HUES48 (cell line): ENCODE measurements around the gene FGA.

Experiments
- H3K27ac ChIP-seq: one replicate; pipeline ENCODE4 v1.7.0; 2013; ENCODE audit warnings: low read depth, low read length, inconsistent platforms
- H3K27me3 ChIP-seq: 2 replicates; pipeline ENCODE4 v1.6.1; 2013; ENCODE audit warnings: mild to moderate bottlenecking, low read length; ENCODE audit not compliant: control insufficient read depth, insufficient read depth
- H3K36me3 ChIP-seq: 2 replicates; pipeline ENCODE4 v1.6.1; 2013; ENCODE audit warnings: low read length; ENCODE audit not compliant: control insufficient read depth, insufficient read depth
- H3K4me1 ChIP-seq: 2 replicates; pipeline ENCODE4 v1.6.1; 2013; ENCODE audit warnings: mild to moderate bottlenecking, low read length; ENCODE audit not compliant: control insufficient read depth, insufficient read depth
- H3K4me3 ChIP-seq: 2 replicates; pipeline ENCODE4 v1.5.1; 2013; ENCODE audit warnings: mild to moderate bottlenecking, low read depth, low read length
- H3K9ac ChIP-seq: 2 replicates; pipeline ENCODE4 v1.6.1; 2013; ENCODE audit warnings: mild to moderate bottlenecking, low read depth, low read length, moderate library complexity
- H3K9me3 ChIP-seq: 2 replicates; pipeline ENCODE4 v1.6.1; 2013; ENCODE audit warnings: low read length; ENCODE audit not compliant: control insufficient read depth, insufficient read depth

Gene FGA

DNA sequence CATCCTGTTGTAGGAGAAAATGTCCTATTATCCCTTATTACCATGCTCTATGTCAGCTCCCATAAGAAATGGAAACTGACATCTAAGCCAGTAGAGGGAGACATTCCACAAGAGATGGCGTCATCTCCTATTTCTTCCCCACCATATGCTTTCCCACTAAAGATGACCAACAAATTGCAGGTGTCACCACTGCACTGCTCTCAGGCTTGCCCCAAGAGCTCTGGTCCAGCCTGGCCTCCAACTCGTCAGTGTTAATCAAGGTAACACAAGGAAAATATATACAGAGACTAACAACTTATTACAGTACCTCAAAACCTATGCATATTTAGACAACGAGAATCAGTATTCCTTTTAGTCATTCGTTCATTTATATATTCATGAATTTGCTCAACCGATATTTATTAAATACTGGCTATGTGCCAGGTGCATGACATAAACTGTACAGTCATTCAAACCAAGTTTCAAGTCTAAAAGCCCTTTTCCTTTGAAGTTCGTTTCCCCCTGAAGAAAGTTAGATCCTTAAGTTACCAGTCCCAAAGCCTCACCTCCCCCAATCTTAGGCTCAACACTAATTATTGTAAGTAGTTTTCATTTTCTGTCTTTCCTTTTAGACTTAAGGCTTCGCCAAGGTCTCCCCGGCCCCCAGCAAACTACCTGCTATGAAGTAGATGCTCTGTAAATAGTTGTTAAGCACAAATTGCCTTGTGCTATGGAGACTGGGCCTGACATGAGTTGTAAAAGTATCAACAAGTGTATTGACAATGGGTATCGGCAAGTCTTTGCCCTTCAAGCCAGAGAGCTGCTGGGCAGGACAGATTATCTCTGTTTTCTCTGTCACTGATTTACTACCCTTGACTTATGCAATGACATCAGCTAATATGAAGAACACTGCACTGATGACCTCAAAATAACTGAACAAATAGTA is 30.8 kb downstream of the FGA start:
- no peaks in the 10 kb centered on the region for H3K27me3 ChIP-seq
- H3K9me3 ChIP-seq, result no peaks in the 10 kb centered on the region
- no peaks in the 10 kb centered on the region for H3K36me3 ChIP-seq
- no peaks in the 10 kb centered on the region for H3K4me1 ChIP-seq
- no peak overlapping the region for H3K9ac ChIP-seq
- no peak overlapping the region for H3K27ac ChIP-seq
- H3K4me3 ChIP-seq, result no peak overlapping the region

DNA sequence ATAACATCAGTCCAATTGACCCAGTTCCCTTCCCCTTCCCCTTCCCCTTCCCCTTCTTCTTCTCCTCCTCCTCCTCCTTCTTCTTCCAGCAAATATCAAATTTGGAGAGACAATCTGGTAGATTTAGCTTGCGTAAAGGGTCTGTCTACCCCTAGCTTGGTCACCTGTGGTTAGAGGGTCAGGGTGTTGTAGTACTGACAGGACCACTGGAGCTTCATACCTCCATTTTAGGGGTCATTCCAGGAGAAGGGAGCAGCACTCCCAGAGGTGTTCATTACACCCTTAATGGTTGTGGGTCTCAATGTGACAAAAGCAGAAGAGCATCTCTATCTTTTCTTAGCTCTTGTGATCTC is 31.4 kb downstream of the FGA start:
- Histone ChIP-seq H3K9me3 (no peaks in the 10 kb centered on the region), H3K27ac (no peak overlapping the region), H3K27me3 (no peaks in the 10 kb centered on the region), H3K4me3 (no peak overlapping the region), H3K9ac (no peak overlapping the region), H3K4me1 (no peaks in the 10 kb centered on the region), H3K36me3 (no peaks in the 10 kb centered on the region)

DNA sequence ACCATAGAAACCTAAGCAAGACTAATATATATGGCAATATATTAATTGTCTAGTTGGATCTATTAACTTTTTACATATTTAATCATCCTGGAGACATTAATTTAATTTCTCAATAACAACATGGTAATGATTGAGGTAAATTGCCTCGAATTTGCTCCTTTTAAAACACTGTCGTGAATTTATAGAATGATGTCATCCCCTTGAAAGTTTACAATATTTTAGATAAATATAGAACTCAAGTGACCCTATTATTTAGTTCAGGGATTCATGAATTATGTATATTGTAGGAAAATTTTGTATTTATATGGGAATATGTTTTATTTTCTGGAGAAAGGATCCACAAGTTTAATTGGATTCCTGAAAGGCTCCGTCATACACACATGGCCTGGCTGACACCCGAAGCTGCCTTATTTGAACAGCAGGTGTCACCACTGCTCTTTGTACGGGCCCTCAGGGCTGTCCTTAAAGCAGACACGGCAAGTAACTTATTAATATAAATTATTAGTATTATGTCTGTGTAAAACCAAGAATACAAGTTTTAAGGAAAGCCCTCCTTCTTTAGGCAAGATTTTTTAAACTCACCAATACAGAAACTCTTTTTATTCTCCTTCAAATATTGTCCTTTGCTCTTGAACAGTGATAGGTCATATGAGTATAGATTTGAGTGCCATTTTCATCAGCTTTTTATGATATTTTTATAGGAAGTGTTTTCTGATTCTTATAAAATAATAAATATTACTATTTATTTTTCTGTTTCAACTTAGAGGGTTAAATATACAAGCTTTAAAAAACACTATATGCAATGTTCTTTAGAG is 38.5 kb downstream of the FGA start:
- Histone ChIP-seq H3K9ac (no peak overlapping the region), H3K36me3 (peaks cover 14% of the 10 kb centered on the region), H3K4me1 (peaks cover 6% of the 10 kb centered on the region), H3K9me3 (no peaks in the 10 kb centered on the region), H3K4me3 (no peak overlapping the region), H3K27ac (peak overlapping the region; percentile 10), H3K27me3 (no peaks in the 10 kb centered on the region)

DNA sequence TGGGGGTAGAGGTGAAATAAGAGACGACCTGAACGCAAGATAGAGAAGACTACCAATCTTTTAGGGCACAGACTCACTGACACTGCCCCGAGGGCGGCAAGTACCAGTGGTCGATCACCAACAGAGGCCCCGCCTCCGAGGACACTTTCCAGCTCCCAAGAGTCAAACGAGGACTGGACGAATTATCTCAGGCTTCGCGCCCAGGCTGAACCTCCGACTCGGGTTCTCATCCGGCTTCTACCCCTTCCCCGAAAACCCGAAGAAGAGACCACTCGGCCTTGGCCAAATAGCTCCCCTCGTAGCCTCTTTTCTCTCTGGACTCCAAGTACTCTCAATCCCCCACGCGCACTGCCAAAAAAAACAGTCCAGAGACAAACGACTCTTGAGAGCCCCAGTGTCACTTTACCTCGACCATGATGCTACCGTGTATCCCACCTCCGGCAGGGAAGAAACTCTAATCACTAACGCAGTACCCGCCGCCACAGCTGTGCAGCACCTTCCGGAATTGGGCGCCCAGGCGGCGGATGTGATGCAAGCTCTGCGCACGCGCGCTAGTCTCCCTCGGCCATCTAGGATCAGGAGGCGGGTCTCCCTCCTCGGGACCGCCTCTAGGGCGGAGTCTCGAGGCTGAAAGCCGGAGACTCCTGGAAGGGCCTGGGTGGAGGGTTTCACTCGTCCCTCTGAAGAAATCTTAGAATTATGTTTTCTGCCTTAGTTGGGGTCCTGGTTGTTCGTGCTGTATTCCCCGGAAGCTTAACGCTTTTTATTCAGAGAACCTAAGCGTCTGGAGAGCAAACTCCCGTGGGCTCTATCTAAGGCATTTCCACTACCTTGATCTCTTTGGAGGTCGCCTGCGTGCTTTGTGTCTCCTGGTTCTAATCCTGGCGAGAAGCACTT is 40.4 kb downstream of the FGA start, which contains the start of gene PLRG1:
TSS of gene PLRG1 (minus strand) at position 507 of the 897 bp plus-strand sequence. CDS start at position 415, 92 bp downstream.
- peak within 1 kb of the TSS; percentile 77 for H3K9ac ChIP-seq
- H3K9me3 ChIP-seq, result no peaks in the 10 kb centered on the region
- H3K4me1 ChIP-seq, result peaks cover 6% of the 10 kb centered on the region
- H3K27me3 ChIP-seq, result no peaks in the 10 kb centered on the region
- peak within 1 kb of the TSS; percentile 75 for H3K27ac ChIP-seq
- H3K4me3 ChIP-seq, result peak within 1 kb of the TSS; percentile 88
- H3K36me3 ChIP-seq, result peaks cover 33% of the 10 kb centered on the region

DNA sequence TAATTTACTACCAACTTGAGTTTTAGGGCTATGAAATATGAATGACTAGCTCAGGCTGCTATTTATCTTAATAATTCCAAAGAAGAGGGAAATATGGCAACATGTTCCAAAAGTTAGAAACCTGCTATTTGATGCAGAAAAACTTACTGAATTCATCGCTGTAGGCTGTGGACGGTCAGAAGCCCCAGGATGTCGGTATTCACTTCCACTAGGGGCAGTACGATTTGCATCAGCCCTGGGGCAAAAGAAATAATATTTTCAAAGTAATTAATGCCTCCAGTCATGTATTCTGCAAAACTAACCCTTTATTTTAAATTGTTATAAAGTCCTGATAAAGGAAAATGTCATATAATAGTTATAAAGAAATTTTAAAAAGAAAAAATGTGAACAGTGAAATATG is 44.9 kb downstream of the FGA start:
- Histone ChIP-seq H3K4me3 (no peak overlapping the region), H3K27me3 (no peaks in the 10 kb centered on the region), H3K4me1 (peaks cover 6% of the 10 kb centered on the region), H3K9me3 (no peaks in the 10 kb centered on the region), H3K27ac (no peak overlapping the region), H3K9ac (no peak overlapping the region), H3K36me3 (peaks cover 78% of the 10 kb centered on the region)

DNA sequence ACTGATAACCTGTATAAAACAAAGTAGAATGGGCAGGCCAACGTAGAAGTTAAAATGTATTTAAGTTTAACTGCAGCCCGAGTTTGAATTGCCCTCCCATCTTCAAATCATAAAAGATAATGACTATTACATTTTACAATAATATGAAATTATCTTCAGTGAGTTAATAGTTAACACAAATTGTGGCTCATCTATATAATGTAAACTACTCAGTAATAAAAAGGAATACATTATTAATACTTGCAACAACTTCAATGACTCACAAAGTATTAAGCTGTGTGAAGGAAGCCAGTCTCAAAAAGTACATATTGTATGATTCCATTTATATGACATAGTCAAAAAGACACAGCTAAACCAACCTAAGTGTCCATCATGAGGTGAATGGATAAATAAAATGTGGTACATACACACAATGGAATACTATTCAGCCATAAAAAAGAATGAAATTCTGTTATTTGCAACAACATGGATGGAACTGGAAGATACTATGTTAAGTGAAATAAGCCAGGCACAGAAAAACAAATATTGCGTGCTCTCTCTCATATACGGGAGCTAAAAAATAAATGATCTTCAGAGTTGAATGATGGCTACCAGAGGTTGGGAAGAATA is 48.2 kb downstream of the FGA start:
- peaks cover 100% of the 10 kb centered on the region for H3K36me3 ChIP-seq
- no peaks in the 10 kb centered on the region for H3K9me3 ChIP-seq
- no peak overlapping the region for H3K27ac ChIP-seq
- no peak overlapping the region for H3K9ac ChIP-seq
- no peaks in the 10 kb centered on the region for H3K4me1 ChIP-seq
- H3K27me3 ChIP-seq, result no peaks in the 10 kb centered on the region
- no peak overlapping the region for H3K4me3 ChIP-seq
